Fibroblast of villous mesenchyme (primary cell): Measurements from ENCODE around the gene ABHD12B. TPM values are rescaled to one million over a fixed set of nuclear protein-coding genes. Genes with fewer than 3 reads are reported as not detected.

Experiments used
- DNase-seq: peaks from one replicate; pipeline ENCODE4 v3.0.0-alpha.2; 2010; ENCODE audit warnings: low read depth
- H3K4me3 ChIP-seq: 2 replicates; pipeline ENCODE4 v1.5.1; 2011; ENCODE audit warnings: low read depth, mild to moderate bottlenecking, low read length
- total RNA-seq: library from RNA; depleted of rRNA; stranded (reverse); fragments of >200 nt; gene quantifications from 2 replicates; pipeline ENCODE4 v1.2.3, GENCODE V29; 2012
- TF ChIP-seq, protein P1 (sequence below): IDR thresholded peaks from 2 replicates; pipeline ENCODE4 v1.5.1; 2012; ENCODE audit warnings: low read depth, mild to moderate bottlenecking, low read length; ENCODE audit not compliant: insufficient read depth

The ABHD12B gene
- total RNA-seq: not detected in 2 replicates

- no peak for DNase-seq
- peak within 1 kb of the TSS; percentile 15 for H3K4me3 ChIP-seq
- TF ChIP-seq, protein P1, sequence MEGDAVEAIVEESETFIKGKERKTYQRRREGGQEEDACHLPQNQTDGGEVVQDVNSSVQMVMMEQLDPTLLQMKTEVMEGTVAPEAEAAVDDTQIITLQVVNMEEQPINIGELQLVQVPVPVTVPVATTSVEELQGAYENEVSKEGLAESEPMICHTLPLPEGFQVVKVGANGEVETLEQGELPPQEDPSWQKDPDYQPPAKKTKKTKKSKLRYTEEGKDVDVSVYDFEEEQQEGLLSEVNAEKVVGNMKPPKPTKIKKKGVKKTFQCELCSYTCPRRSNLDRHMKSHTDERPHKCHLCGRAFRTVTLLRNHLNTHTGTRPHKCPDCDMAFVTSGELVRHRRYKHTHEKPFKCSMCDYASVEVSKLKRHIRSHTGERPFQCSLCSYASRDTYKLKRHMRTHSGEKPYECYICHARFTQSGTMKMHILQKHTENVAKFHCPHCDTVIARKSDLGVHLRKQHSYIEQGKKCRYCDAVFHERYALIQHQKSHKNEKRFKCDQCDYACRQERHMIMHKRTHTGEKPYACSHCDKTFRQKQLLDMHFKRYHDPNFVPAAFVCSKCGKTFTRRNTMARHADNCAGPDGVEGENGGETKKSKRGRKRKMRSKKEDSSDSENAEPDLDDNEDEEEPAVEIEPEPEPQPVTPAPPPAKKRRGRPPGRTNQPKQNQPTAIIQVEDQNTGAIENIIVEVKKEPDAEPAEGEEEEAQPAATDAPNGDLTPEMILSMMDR: no peak
These were observed at the start of gene ABHD12B for GRCh38 chr14:50871914-50872732. Gene ABHD12B (plus strand): TSS chr14:50872053. CDS start chr14:50872175, 122 bp downstream.

GRCh38 chr14:50822501-50823042, 49.3 kb upstream of the ABHD12B start:
- TF ChIP-seq, protein P1: no peak
- no peak overlapping the region for H3K4me3 ChIP-seq
- DNase-seq: no peak

DNA sequence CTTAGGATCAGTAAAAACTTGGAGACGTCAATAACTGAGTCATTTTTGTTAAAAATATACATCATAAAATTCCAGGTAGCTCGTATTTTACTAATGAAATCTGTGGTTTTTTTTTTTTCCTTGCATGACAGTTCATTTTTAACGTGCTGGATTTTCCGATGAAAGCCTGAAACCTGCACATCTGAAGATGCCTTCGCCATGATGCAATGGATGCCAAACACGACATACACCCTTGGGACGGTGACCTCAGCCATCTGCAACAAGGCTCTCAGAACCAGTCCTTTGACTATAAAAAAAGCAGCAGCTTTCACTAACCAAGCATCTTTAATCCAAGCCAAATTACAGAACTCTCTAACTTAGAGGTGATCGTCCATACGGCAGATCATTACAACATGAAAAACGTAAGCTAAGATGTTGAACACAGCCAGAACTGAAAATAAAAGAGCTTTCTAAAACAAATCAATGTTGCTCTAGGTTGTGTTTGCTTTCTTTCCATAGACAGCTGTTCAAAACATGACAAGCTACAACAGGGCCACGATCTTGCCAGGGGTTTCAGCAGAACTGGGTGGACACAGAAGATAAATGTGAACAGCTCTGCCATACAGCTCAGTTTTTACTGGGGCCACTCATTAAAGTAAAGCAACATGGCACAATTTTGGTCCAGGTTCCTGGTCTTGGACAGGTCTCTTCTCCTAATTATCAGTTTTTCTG, 48.6 kb upstream of the ABHD12B start:
- TF ChIP-seq, protein P1: no peak
- peak; percentile 68 for DNase-seq
- no peak overlapping the region for H3K4me3 ChIP-seq

- TF ChIP-seq, protein P1: no peak
- DNase-seq: peak; percentile 83
- H3K4me3 ChIP-seq: peak overlapping the region; percentile 25
These were observed 47.9 kb upstream of the ABHD12B start for GRCh38 chr14:50823762-50824636.

GRCh38 chr14:50825307-50825706, 46.5 kb upstream of the ABHD12B start:
- TF ChIP-seq, protein P1: no peak
- DNase-seq: no peak
- no peak overlapping the region for H3K4me3 ChIP-seq

GRCh38 chr14:50826681-50827080, 45.2 kb upstream of the ABHD12B start:
- TF ChIP-seq, protein P1: no peak
- DNase-seq: no peak
- no peak overlapping the region for H3K4me3 ChIP-seq
